Measurements from ENCODE around the gene NSUN6. TPM values are rescaled to one million over a fixed set of nuclear protein-coding genes. Genes with fewer than 3 reads are reported as not detected.

NSUN6 gene
- total and polyA plus RNA-seq, 2 experiments from 2014 or later = 18.1 to 37.4 TPM

GRCh38 chr10:18497806-18498369 lies 153.5 kb downstream of the NSUN6 start:
- Mint-ChIP-seq H3K27ac (0 out of 2 replicates have a peak overlapping the region, but pooled peaks have one; percentile 41), H3K4me1 (peaks cover 17% of the 10 kb centered on the region), H3K4me3 (no peak overlapping the region), H3K27me3 (ENCODE audit: insufficient read depth, low read depth, poor library complexity) (peaks cover 2% of the 10 kb centered on the region), H3K36me3 (ENCODE audit: low read depth) (no peaks in the 10 kb centered on the region), H3K9me3 (no peaks in the 10 kb centered on the region)
- H3K9me2 ChIP-seq (ENCODE audit: insufficient read depth) = no peaks in the 10 kb centered on the region
- H3K27me3 ChIP-seq (ENCODE audit: insufficient read depth) = no peaks in the 10 kb centered on the region
- H3K79me2 ChIP-seq (replicated peaks; ENCODE audit: insufficient read depth) = no peaks in the 10 kb centered on the region
- DNase-seq (ENCODE audit: low spot score) (no peak), ATAC-seq (peak; percentile 34; the same call in 2 of the 3 replicates)
- H2AFZ ChIP-seq = no peak overlapping the region
- TF ChIP-seq REST (IDR thresholded peaks at IDR 0.05; ENCODE audit: unreplicated experiment) (no peak), POLR2AphosphoS5 (IDR thresholded peaks at IDR 0.05; ENCODE audit: low read depth) (no peak), NANOG (IDR thresholded peaks at IDR 0.05; ENCODE audit: borderline replicate concordance) (no peak), ZNF462 (CRISPR knock-in tag; IDR thresholded peaks at IDR 0.05) (no peak), CTCF (conservative IDR thresholded peaks at IDR 0.05; ENCODE audit: low read depth in 2 of 2) (no peak), ZNF114 (CRISPR knock-in tag; IDR thresholded peaks at IDR 0.05) (no peak), JUNB (IDR thresholded peaks at IDR 0.05; ENCODE audit: unreplicated experiment) (no peak), CREB1 (CRISPR knock-in tag; IDR thresholded peaks at IDR 0.05; ENCODE audit: low read depth) (no peak), STAT1 (IDR thresholded peaks at IDR 0.05; ENCODE audit: unreplicated experiment) (no peak), EZH2phosphoT487 (IDR thresholded peaks at IDR 0.05; ENCODE audit: unreplicated experiment) (no peak), ZNF331 (CRISPR knock-in tag; IDR thresholded peaks at IDR 0.05; ENCODE audit: low read depth) (no peak), EZH2 (IDR thresholded peaks at IDR 0.05; ENCODE audit: low read depth, unreplicated experiment) (no peak), ETS1 (IDR thresholded peaks at IDR 0.05) (no peak)
- 0 out of 2 replicates have a peak, but pooled peaks cover 3% of the 10 kb centered on the region for H3K4me1 ChIP-seq (ENCODE audit: insufficient read depth)
- H3F3A ChIP-seq (replicated peaks; ENCODE audit: low read depth) = no peaks in the 10 kb centered on the region
- no peaks in the 10 kb centered on the region for H3K36me3 ChIP-seq (ENCODE audit: insufficient read depth)
- H3K27ac ChIP-seq (ENCODE audit: low read depth) = peak overlapping the region; percentile 57; the same call in 1 of the 2 replicates
- no peak overlapping the region for H3K4me3 ChIP-seq
- peak overlapping the region; percentile 17 for H3K4me2 ChIP-seq
- H4K20me1 ChIP-seq (replicated peaks; ENCODE audit: insufficient read depth) = no peaks in the 10 kb centered on the region
